ENCODE results near the gene IGSF5.

GRCh38 chr21:39737376-39738000 lies 7.5 kb upstream of the IGSF5 start:
- no peak for TF ChIP-seq CTCF (IDR thresholded peaks at IDR 0.05 in 4 of 5, conservative IDR thresholded peaks at IDR 0.05 in 1 of 5)
- no peak for TF ChIP-seq POLR2A (IDR thresholded peaks at IDR 0.05)
